ENCODE measurements around the gene AKAP12. TPM values are rescaled to one million over a fixed set of nuclear protein-coding genes. Genes with fewer than 3 reads are reported as not detected.
"Not testable (repeated sequence)": the region's sequence is repeated elsewhere in the genome, so short reads cannot be mapped to it uniquely, and the experiment has no call there.

The AKAP12 gene
- total and polyA plus RNA-seq, 12 donors: 10.8 to 46.1 (median 26.1) TPM

GRCh38 chr6:151338651-151339200 lies 99.0 kb downstream of the AKAP12 start:
- no peak overlapping the region for H3K27ac ChIP-seq
- no peaks in the 10 kb centered on the region for H3K36me3 ChIP-seq (replicated peaks in 1 of 2)
- intact Hi-C loops (cut with DNase I): loop anchor here in 1 of 2 donors (5.0 kb wide), 1 partner anchor 326 kb away; no protein-coding TSS in a partner anchor
- TF ChIP-seq POLR2A (IDR thresholded peaks at IDR 0.05) (no peak), CTCF (IDR thresholded peaks at IDR 0.05) (no peak)
- H3K4me3 ChIP-seq: no peak overlapping the region
- H3K27me3 ChIP-seq: no peaks in the 10 kb centered on the region
- WGBS, 4 donors: 78 to 87% (median 81%) methylated on average over 11 of the region's 11 CpGs
- H3K9me3 ChIP-seq (replicated peaks in 1 of 3): no peaks in the 10 kb centered on the region
- no peaks in the 10 kb centered on the region for H3K4me1 ChIP-seq (replicated peaks in 1 of 2)
- DNase-seq: no peak

- H3K4me3 ChIP-seq: no peak overlapping the region
- intact Hi-C loops (cut with DNase I): loop anchor here in 1 of 2 donors (5.0 kb wide), 1 partner anchor 327 kb away; no protein-coding TSS in a partner anchor
- WGBS, 4 donors: 64 to 84% (median 78%) methylated on average over 4 of the region's 4 CpGs
- TF ChIP-seq POLR2A (IDR thresholded peaks at IDR 0.05): no peak
- no peak for TF ChIP-seq CTCF (IDR thresholded peaks at IDR 0.05)
- no peaks in the 10 kb centered on the region for H3K36me3 ChIP-seq (replicated peaks in 1 of 2)
- no peak overlapping the region for H3K27ac ChIP-seq
- no peaks in the 10 kb centered on the region for H3K27me3 ChIP-seq
- H3K9me3 ChIP-seq (replicated peaks in 1 of 3): no peaks in the 10 kb centered on the region
- DNase-seq: no peak
- no peaks in the 10 kb centered on the region for H3K4me1 ChIP-seq (replicated peaks in 1 of 2)
These were observed 99.6 kb downstream of the AKAP12 start for GRCh38 chr6:151339369-151339768.

GRCh38 chr6:151340219-151340978 lies 100.6 kb downstream of the AKAP12 start:
- TF ChIP-seq POLR2A (IDR thresholded peaks at IDR 0.05): no peak
- no peak for TF ChIP-seq CTCF (IDR thresholded peaks at IDR 0.05)
- Histone ChIP-seq H3K4me1 (replicated peaks in 1 of 2) (no peaks in the 10 kb centered on the region), H3K36me3 (replicated peaks in 1 of 2) (no peaks in the 10 kb centered on the region), H3K4me3 (no peak overlapping the region), H3K9me3 (replicated peaks in 1 of 3) (no peaks in the 10 kb centered on the region), H3K27me3 (no peaks in the 10 kb centered on the region), H3K27ac (no peak overlapping the region)
- no peak for DNase-seq
- WGBS, 4 donors: 79 to 90% (median 81%) methylated on average over 15 of the region's 15 CpGs
- intact Hi-C loops (cut with DNase I): no loop called here

- no peaks in the 10 kb centered on the region for H3K36me3 ChIP-seq (replicated peaks in 1 of 2)
- no peaks in the 10 kb centered on the region for H3K4me1 ChIP-seq (replicated peaks in 1 of 2)
- intact Hi-C loops (cut with DNase I): no loop called here
- H3K27me3 ChIP-seq: no peaks in the 10 kb centered on the region
- no peaks in the 10 kb centered on the region for H3K9me3 ChIP-seq (replicated peaks in 1 of 3)
- no peak for DNase-seq
- 92 to 96% (median 94%) methylated on average over 16 to 52 of the region's 52 CpGs for WGBS, 4 donors
- no peak for TF ChIP-seq CTCF (IDR thresholded peaks at IDR 0.05)
- TF ChIP-seq POLR2A (IDR thresholded peaks at IDR 0.05): no peak
- H3K4me3 ChIP-seq: no peak overlapping the region
- no peak overlapping the region for H3K27ac ChIP-seq
These were observed 101.9 kb downstream of the AKAP12 start for GRCh38 chr6:151341476-151342195.

- H3K27me3 ChIP-seq; intact Hi-C loops (cut with DNase I); H3K36me3 ChIP-seq (replicated peaks in 1 of 2); H3K9me3 ChIP-seq (replicated peaks in 1 of 3); H3K4me3 ChIP-seq; H3K27ac ChIP-seq; H3K4me1 ChIP-seq (replicated peaks in 1 of 2); DNase-seq: not testable (repeated sequence)
- 91 to 94% (median 93%) methylated on average over 9 to 10 of the region's 10 CpGs for WGBS, 4 donors
These were observed 103.0 kb downstream of the AKAP12 start for GRCh38 chr6:151342750-151343149.
